ENCODE measurements around the gene CDK5RAP2.

GRCh38 chr9:120610975-120611689 lies 31.2 kb upstream of the CDK5RAP2 start:
- TF ChIP-seq POLR2AphosphoS5 (IDR thresholded peaks at IDR 0.05; ENCODE audit: borderline replicate concordance, low read depth, low read length) (no peak), EZH2 (IDR thresholded peaks at IDR 0.05) (no peak), FOXP2 (optimal IDR thresholded peaks at IDR 0.05; ENCODE audit: control extremely low read depth, extremely low read length, insufficient read depth) (no peak)
